Fibroblast of pulmonary artery (primary cell): ENCODE data around the gene CNOT8.

Experiments used
- DNase-seq: peaks from one replicate; pipeline ENCODE4 v3.0.0-alpha.2; 2010; ENCODE audit warnings: low read depth
- H3K4me3 ChIP-seq: replicated peaks from 2 replicates; pipeline ENCODE4 v1.5.1; 2011; ENCODE audit warnings: low read depth, mild to moderate bottlenecking, control low read depth, low read length, moderate library complexity
- TF ChIP-seq, protein P1 (sequence below): IDR thresholded peaks from 2 replicates; pipeline ENCODE4 v1.5.1; 2011; ENCODE audit warnings: mild to moderate bottlenecking, control low read depth, low read length, inconsistent platforms; ENCODE audit errors: missing control alignments

The CNOT8 gene

DNA sequence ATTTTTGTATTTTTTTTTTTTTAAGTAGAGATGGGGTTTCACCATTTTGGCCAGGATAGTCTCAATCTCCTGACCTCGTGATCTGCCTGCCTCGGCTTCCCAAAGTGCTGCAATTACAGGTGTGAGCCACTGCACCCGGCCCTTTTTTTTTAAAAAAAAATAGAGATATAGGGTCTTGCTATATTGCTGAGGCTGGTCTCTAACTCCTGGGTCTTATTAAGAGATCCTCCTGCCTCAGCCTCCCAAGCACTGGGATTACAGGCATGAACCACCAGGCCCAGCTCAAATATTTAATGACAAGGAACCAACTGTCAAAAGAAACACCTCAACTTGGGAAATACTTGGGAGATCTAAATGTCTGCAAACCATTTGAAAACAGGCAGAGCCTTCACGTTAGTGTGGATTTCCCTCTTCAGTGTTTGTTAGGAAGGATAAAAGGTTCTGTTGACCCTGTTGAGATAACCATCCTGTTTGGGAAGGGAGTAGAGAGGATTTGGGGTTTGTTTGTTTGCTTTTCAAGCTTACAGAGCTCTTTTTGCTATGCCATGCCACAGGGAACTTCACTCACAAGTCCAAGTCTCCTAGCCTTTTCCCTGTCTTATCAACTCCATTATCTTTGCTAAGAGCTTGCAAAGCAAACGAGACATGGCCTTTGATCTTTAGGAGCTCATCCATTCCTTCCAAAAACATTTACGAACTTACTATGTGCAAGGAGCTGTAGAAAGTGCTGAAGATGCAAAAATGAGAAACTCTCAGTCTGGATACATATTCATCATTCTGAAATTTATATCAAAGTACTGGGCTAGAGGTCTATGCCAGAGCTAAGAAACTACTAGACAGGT is 15.5 kb upstream of the CNOT8 start:
- TF ChIP-seq, protein P1, sequence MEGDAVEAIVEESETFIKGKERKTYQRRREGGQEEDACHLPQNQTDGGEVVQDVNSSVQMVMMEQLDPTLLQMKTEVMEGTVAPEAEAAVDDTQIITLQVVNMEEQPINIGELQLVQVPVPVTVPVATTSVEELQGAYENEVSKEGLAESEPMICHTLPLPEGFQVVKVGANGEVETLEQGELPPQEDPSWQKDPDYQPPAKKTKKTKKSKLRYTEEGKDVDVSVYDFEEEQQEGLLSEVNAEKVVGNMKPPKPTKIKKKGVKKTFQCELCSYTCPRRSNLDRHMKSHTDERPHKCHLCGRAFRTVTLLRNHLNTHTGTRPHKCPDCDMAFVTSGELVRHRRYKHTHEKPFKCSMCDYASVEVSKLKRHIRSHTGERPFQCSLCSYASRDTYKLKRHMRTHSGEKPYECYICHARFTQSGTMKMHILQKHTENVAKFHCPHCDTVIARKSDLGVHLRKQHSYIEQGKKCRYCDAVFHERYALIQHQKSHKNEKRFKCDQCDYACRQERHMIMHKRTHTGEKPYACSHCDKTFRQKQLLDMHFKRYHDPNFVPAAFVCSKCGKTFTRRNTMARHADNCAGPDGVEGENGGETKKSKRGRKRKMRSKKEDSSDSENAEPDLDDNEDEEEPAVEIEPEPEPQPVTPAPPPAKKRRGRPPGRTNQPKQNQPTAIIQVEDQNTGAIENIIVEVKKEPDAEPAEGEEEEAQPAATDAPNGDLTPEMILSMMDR = no peak
- no peak overlapping the region for H3K4me3 ChIP-seq
- no peak for DNase-seq

GRCh38 chr5:154844809-154845208 is 13.6 kb upstream of the CNOT8 start:
- TF ChIP-seq, protein P1 = no peak
- no peak overlapping the region for H3K4me3 ChIP-seq
- no peak for DNase-seq

DNA sequence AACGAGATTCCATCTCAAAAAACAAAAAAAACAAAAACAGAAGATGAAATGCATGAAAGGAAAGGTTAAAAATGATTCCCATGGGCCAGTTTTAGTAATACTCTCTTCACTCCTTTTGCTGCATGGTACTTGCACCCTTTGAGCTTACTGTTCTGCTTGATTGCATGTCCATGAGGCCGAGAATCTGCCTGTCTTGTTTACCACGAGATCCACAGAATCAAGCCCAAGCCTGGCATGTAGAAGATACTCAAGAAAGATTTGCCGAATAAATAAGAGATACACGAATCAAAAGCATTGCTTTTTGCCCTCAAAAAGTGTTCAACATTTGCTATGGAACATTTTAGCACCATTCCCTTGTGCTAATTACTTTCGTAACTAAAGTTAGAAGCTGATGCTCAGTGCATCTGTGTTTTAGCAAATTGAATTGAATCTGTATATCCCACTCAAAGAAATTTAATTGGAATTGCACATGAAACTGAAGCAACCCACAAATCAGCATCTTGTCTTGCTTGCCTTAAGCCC is 9.1 kb upstream of the CNOT8 start:
- H3K4me3 ChIP-seq = peak overlapping the region; percentile 75
- TF ChIP-seq, protein P1 = no peak

GRCh38 chr5:154849791-154850201 is 8.6 kb upstream of the CNOT8 start:
- peak; percentile 89 for DNase-seq
- peak overlapping the region; percentile 75 for H3K4me3 ChIP-seq
- TF ChIP-seq, protein P1 = no peak

More for the DNA sequence above, 9.1 kb upstream of the CNOT8 start:
- no peak for DNase-seq

DNA sequence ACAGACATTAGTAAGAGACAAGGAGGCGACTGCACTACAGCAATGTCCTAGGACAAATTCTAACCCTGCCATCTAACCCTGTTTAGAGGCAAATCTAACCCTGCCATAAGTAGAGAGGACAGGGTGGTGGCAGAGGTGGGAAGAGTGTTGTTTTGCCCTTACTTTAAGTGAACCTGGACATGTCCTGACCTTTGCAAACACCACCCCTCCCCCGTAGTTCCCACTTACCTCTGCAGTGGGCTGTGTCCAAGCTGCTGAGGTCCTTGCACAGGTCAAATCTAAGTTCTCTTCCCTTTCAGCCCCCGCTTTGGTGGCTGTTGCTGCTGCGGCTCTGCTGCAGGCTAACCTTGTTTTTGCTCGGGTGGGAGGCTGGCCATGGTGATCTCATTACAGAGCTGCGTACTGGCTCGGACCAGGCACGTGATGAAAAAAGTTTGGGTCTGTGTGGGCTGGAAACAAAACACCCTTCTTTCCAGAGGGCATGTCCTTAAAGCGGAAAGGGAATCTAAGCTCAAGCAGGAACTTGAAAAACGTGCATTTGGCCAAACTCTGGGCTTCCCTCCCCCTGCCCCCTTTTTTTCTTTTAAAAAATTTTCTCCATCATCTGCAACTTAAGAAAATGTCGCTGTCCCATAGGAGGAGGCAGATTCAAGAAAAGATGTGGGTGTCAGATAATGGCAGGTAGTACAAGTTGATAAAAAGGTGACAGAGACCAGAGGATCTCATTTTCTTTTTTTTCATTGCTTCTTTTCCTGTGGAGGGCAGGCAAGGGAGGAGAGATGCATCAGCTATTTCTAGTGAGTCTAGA is 8.0 kb upstream of the CNOT8 start, which contains the start of gene FAXDC2:
FAXDC2 (minus strand) TSS at position 349 of the 808 bp plus-strand sequence. CDS start 12,425 bp downstream, outside the sequence.
- peak; percentile 91 for DNase-seq
- H3K4me3 ChIP-seq = peak within 1 kb of the TSS; percentile 75
- TF ChIP-seq, protein P1 = no peak

GRCh38 chr5:154851351-154851750 is 7.1 kb upstream of the CNOT8 start:
- no peak overlapping the region for H3K4me3 ChIP-seq
- DNase-seq = no peak
- TF ChIP-seq, protein P1 = no peak
